GM23338 (cell line): ENCODE results near the gene RASGRP3.

Experiments
- CREB1 ChIP-seq: fragments of 250-450 bp; sonication (Bioruptor Pico); IDR thresholded peaks from 2 replicates; pipeline ENCODE4 v1.5.0; 2020; ENCODE audit warnings: low read depth, mild to moderate bottlenecking, moderate library complexity
- EZH2 ChIP-seq: fragments of 200-600 bp; sonication (generic); IDR thresholded peaks from one replicate; pipeline ENCODE4 v1.8.0; 2017; ENCODE audit warnings: antibody characterized with exemption, mild to moderate bottlenecking, low read depth; ENCODE audit not compliant: unreplicated experiment
- EZH2phosphoT487 ChIP-seq: fragments of 200-600 bp; sonication (generic); IDR thresholded peaks from one replicate; pipeline ENCODE4 v1.8.1; 2018; ENCODE audit warnings: antibody characterized with exemption; ENCODE audit not compliant: unreplicated experiment
- JUNB ChIP-seq: IDR thresholded peaks from one replicate; pipeline ENCODE4 v1.6.1; 2016; ENCODE audit warnings: antibody characterized with exemption; ENCODE audit not compliant: unreplicated experiment
- POLR2AphosphoS5 ChIP-seq: IDR thresholded peaks from 2 replicates; pipeline ENCODE4 v1.6.1; 2016; ENCODE audit warnings: antibody characterized with exemption, low read depth
- ZNF331 ChIP-seq: fragments of 250-450 bp; sonication (Bioruptor Pico); IDR thresholded peaks from 2 replicates; pipeline ENCODE4 v1.5.0; 2020; ENCODE audit warnings: low read depth, mild to moderate bottlenecking, moderate library complexity
- TF ChIP-seq, protein P1 (sequence below), 2 experiments: fragments of 200-600 bp in 1 of 2; sonication (generic) in 1 of 2; conservative IDR thresholded peaks; 2 replicates each; pipeline versions ENCODE4 v1.5.1 to v1.6.1; 2016 to 2017; ENCODE audit warnings: antibody characterized with exemption in 2 of 2, low read depth in 2 of 2, mild to moderate bottlenecking in 2 of 2, moderate library complexity in 1 of 2
- TF ChIP-seq, protein P2 (sequence below): IDR thresholded peaks from one replicate; pipeline ENCODE4 v1.6.1; 2018; ENCODE audit warnings: antibody characterized with exemption; ENCODE audit not compliant: unreplicated experiment
- TF ChIP-seq, protein P3 (sequence below): IDR thresholded peaks from 2 replicates; pipeline ENCODE4 v1.6.1; 2016; ENCODE audit warnings: antibody characterized with exemption

DNA sequence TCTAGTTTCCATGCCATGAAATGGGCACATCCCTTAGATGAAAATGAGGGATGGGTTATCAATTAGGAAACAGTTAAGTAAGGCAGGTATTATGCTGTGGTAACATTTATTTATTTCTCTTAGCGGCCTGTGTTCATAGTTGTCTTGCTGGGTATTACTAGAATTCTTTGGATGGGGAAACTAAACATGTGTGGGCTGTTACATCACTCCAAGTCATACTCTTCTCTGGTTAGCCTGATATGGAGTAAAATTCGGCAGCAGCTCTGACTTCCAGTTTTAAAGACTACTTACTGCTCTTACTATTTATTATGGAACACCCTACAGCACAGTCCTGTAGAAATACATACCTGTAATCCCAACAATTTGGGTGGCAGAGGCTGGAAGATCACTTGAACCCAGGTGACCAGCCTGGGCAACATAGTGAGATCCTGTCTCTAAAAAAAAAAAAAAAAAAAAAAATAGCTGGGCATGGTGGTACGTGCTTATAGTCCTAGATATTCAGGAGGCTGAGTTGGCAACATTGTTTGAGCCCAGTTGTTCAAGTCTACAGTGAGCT lies 33.1 kb upstream of the RASGRP3 start:
- TF ChIP-seq, protein P1, sequence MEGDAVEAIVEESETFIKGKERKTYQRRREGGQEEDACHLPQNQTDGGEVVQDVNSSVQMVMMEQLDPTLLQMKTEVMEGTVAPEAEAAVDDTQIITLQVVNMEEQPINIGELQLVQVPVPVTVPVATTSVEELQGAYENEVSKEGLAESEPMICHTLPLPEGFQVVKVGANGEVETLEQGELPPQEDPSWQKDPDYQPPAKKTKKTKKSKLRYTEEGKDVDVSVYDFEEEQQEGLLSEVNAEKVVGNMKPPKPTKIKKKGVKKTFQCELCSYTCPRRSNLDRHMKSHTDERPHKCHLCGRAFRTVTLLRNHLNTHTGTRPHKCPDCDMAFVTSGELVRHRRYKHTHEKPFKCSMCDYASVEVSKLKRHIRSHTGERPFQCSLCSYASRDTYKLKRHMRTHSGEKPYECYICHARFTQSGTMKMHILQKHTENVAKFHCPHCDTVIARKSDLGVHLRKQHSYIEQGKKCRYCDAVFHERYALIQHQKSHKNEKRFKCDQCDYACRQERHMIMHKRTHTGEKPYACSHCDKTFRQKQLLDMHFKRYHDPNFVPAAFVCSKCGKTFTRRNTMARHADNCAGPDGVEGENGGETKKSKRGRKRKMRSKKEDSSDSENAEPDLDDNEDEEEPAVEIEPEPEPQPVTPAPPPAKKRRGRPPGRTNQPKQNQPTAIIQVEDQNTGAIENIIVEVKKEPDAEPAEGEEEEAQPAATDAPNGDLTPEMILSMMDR (conservative IDR thresholded peaks at IDR 0.05; ENCODE audit: low read depth in 2 of 2) = no peak
- TF ChIP-seq EZH2 = no peak
- TF ChIP-seq, protein P2, sequence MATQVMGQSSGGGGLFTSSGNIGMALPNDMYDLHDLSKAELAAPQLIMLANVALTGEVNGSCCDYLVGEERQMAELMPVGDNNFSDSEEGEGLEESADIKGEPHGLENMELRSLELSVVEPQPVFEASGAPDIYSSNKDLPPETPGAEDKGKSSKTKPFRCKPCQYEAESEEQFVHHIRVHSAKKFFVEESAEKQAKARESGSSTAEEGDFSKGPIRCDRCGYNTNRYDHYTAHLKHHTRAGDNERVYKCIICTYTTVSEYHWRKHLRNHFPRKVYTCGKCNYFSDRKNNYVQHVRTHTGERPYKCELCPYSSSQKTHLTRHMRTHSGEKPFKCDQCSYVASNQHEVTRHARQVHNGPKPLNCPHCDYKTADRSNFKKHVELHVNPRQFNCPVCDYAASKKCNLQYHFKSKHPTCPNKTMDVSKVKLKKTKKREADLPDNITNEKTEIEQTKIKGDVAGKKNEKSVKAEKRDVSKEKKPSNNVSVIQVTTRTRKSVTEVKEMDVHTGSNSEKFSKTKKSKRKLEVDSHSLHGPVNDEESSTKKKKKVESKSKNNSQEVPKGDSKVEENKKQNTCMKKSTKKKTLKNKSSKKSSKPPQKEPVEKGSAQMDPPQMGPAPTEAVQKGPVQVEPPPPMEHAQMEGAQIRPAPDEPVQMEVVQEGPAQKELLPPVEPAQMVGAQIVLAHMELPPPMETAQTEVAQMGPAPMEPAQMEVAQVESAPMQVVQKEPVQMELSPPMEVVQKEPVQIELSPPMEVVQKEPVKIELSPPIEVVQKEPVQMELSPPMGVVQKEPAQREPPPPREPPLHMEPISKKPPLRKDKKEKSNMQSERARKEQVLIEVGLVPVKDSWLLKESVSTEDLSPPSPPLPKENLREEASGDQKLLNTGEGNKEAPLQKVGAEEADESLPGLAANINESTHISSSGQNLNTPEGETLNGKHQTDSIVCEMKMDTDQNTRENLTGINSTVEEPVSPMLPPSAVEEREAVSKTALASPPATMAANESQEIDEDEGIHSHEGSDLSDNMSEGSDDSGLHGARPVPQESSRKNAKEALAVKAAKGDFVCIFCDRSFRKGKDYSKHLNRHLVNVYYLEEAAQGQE = no peak
- TF ChIP-seq POLR2AphosphoS5 = no peak
- no peak for TF ChIP-seq JUNB
- TF ChIP-seq EZH2phosphoT487 = no peak
- TF ChIP-seq CREB1 (CRISPR knock-in tag) = no peak
- TF ChIP-seq, protein P3, sequence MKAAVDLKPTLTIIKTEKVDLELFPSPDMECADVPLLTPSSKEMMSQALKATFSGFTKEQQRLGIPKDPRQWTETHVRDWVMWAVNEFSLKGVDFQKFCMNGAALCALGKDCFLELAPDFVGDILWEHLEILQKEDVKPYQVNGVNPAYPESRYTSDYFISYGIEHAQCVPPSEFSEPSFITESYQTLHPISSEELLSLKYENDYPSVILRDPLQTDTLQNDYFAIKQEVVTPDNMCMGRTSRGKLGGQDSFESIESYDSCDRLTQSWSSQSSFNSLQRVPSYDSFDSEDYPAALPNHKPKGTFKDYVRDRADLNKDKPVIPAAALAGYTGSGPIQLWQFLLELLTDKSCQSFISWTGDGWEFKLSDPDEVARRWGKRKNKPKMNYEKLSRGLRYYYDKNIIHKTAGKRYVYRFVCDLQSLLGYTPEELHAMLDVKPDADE = no peak
- no peak for TF ChIP-seq ZNF331
